GM19372 (cell line): Measurements from ENCODE around the gene CELSR3.

Source experiments
- ATAC-seq: cut with Tn5 transposase; IDR thresholded peaks from one replicate; pipeline ENCODE4 v1.9.1; 2021; ENCODE audit warnings: mild to moderate bottlenecking, low read depth, moderate library complexity; ENCODE audit not compliant: unreplicated experiment

The CELSR3 gene

DNA sequence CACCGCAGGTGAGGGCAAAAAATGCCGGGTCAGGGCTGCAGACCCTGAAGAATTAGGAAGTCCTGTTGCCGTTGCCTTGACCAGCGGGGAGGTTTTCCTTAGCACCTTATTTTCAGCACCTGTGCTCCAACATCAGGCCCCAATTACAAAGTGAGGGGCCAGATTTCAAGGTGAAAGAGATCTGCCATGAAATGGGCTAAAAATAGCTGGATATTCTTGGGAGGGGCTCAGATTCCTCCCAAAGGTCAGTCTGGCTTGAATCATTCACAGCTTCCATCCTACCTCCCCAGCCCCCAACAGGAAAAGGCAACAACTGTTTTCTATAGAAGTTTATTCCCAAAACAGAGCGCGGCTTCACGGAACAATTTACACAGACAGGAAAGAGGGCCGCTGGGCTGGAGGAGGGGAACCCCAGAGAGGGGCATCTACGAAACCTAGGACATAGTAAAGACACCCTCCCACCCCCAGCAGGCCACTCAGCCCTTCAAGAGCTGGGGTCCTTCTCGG lies 26.5 kb downstream of the CELSR3 start:
- no peak for ATAC-seq

DNA sequence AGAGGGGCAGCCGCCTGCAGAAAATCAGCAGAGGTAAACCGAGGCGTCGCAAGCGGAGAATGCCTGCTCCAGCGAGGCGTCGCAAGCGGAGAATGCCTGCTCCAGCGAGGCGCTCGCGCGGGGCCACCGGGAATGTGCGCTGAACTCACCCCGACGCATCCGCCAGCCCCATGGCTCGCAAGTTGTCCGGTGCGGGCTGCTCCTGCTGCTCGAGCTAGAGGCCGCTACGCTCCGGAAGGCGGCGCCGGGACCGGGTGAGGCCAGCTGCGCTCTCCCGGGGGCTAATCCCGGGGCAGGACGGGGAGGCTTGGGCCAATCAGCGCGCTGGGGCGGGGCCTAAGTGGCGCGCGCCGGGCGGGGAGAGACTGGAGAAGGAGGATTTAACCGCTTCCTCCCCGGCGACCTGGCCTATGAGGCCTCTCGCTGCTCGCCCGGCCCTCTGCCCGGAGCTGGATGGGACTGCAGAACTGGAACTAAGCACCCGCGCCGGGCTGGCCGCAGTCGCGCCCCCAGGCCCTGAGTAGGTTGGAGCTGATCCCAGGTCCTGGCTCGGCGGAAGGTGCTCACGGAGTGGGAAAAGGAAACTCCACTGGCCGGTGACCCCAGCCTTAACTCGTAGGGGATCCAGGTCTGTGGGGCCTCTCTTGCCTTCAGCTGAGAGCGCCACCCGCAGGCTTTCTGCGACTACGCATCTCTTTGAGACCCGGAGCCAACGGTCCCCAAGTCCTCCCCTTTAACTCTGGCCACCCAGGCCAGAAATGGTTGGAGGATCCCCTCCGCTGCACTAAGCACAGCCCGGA lies 27.3 kb downstream of the CELSR3 start, which contains the start of gene SLC26A6:
Gene SLC26A6, minus strand, starts transcription at position 240 of the 800 bp plus-strand sequence. Its CDS starts 68 bp downstream, at position 172.
- ATAC-seq: peak; percentile 88

DNA sequence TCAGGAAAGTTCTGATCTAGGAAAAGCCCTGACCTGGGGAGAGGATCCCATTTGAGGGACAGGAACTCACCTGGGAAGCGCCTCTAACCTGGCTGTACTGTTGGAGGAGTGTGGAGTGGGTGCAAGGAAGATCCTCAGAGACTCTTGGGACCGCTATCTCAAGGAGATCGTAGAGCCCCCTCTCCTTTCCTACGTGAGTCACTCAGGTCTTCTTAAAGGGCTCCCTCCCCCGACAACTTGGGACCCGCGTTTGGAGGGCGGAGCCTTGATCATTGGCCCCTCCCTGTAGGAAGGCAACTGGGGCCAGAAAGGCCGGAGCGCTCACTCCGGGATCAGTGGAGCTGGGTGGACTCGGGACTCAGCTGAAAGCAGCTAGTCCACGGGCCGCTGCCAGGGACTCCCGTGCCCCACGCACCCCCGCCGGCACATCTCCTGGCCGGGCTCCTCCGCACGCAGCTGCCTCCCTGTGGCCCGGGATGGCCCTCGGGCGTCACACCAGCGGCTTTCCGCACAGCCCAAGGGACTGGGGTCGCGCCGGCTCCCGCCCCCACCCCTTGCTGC lies 27.9 kb downstream of the CELSR3 start:
- ATAC-seq: no peak

DNA sequence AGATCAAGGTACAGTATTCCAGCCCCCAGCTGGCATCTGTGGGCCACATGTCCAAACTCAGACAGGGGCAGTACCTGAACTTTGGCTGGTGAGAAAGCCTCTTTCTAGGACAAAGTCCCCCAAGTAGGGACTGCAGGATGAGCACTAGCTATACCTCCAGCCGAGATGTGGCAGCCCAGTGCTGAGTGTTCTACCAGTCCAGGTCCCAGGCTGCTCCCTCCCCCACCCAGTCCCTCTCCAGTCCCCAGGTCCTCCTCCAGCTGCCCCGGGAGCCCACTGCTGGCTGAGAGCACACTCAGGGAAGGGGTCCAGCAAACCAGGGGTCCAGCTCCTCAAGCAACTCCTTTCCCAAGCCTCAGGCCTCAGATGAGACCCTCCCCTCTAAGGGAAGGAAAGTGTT lies 28.9 kb downstream of the CELSR3 start:
- ATAC-seq: no peak

DNA sequence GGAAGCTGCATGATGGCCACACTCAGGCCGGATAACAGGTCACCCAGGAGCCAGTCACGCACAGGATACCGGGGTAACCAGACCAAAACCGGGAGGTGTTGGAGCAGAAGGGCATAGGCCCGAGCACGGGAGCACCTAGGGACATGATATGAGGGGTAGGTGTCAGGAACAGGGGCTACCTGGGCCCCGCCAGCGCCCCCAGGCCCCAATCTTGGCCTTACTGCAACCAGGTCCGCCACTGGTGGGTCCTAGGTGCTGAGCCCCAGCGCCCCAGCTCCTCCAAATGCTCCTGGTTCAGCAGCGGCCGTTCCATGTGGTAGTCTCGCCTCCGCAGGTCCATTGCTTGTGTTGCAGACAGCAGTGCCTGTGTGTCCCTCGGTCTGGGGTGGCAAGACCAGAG lies 29.4 kb downstream of the CELSR3 start:
- ATAC-seq: no peak

- ATAC-seq: no peak
These were observed 30.9 kb downstream of the CELSR3 start for GRCh38 chr3:48631516-48632448.

DNA sequence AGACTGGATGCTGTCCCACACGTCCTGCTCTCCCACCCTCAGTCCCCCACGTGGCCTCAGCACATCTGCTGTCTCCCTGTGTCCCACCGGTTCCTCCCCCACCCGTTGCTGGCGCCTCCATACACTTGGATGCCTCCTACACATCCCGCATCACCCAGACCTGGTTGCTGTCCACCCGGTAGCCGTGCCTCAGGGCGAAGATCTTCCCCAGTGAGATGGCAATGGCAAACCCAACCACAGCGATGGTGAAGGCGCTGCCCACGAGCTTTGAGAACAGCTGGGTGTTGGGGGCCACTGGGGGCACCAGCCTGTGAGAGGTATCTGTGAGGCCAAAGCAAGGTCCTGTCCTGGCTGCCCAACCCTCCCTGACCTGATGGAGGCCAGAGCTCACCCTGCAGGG lies 31.9 kb downstream of the CELSR3 start:
- ATAC-seq: no peak

- no peak for ATAC-seq
These were observed 32.3 kb downstream of the CELSR3 start for GRCh38 chr3:48630407-48630806.

- no peak for ATAC-seq
These were observed 32.8 kb downstream of the CELSR3 start for GRCh38 chr3:48629894-48630293.

DNA sequence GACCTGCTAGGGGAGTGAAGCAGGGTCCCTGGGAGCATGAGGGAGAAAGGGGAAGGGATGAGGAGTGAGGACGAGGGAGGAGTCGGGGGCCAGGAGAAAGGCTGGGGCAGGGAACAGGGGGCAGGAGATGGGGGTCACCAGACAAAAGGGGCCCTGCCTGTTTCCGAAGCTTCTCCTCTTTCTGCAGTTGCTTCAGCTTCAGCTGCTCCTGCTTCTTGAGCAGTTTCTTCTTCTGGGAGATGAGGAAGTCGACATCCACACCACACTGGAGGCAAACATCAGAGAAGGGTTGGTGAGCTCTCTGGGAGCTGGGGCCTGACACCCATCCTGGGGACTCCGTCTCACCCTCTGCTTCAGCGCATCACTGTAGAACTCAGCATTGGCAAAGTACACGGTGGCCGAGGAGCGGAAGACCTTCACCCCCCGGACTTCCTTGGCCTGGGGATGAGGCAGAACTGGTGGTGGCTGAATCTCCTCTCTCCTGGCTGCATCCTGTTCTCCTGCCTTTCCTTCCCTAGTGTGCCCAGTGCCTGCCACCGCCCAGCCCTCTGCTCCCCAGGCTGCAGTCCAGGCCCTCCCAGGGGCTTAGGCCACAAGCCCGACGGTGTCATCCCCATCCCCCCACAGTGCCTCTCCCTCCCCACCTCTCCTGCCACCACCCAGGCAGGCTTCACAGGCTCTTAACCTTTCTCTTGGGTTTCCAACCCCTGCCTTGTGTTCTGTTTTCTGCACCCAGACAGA lies 34.2 kb downstream of the CELSR3 start:
- no peak for ATAC-seq

DNA sequence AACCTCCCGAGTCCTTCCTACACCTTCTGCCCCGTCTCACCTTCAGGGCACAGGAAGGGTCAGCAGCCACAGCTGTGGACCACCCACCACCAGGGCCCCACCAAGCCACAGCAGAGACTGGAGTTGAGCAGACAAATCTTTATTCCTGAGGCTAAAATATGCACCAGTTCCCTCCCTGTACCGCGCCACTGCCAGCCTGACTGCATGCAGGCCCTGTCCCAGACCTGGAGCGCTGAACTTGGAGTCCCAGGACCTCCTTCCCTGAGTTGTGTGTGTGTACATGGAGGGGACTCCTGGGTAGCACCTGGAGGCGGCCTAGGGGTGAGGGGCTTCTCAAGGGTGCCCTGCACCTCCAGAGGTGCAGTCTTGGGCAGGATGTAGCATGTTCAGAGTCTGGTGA lies 37.1 kb downstream of the CELSR3 start:
- ATAC-seq: no peak

DNA sequence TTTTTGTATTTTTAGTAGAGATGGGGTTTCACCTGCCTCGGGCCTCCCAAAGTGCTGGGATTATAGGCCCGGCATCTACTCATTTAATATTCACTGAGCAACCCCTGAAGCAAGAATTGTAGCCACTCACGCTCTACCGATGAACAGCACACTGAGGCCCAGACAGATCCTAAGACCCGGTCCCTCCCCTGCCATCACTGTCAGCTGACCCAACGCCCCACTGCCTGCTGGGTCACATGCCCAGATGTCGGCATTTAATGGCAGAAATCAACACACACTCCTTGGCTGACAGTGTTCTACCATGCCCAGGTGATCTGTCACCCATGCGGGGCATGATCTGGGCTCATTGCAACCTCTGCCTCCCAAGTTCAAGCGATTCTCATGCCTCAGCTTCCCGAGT lies 37.9 kb downstream of the CELSR3 start:
- no peak for ATAC-seq

DNA sequence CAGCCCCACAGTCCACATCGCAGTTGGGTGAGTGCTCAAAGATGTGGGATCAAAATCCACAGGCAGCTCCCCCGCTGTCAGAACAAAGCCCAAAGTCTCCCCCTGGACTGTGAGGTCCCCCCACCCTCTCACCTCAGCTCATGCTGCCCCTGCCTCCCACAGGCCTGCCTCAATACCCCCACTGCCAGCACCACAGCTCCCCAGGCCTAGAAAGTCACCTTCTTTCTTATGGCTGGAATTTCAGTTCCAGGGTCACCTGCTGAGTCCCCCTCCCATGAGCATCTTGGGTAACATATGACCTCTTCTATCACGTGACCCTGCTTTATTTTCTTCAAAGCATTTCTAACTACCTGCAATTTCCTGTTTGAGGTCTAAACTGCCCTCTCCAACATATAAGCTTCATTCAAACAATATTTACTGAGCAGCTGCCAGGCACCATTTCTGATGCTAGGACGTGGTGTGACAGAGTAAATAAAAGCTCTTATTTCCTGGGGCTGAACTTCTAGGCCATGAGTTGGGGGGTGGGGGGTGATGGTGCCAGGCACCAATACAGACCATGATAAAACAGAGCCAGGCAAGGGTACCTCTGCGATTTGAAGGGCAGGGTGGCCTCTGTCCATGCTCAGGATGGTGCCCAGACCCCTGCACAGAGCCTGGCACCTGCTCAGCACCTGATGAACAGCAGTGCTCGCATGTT lies 38.7 kb downstream of the CELSR3 start:
- ATAC-seq: no peak

DNA sequence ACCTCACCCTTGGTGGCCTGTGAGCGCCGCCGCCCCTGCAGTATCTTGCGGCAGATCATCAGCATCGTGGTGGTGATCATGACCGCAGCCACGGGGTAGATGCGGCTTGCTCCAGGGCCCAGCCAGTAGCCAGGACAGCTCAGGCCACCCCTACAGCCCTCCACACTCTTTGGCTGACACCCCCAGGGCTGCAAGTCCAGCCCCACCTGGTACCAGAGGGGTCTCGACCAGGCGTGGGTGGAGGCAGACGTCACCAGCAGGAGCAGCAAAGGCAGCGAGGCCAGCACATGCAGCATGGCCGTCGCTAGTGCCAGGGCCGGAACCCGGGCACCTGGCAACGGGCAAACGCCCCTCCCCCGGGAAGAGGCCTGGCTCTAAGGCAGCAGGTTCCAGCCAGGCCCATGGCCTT lies 41.2 kb downstream of the CELSR3 start, which contains the start of gene TMEM89:
Gene TMEM89, minus strand, starts transcription at position 309 of the 409 bp plus-strand sequence. Its CDS starts 13 bp downstream, at position 296.
- ATAC-seq: no peak

DNA sequence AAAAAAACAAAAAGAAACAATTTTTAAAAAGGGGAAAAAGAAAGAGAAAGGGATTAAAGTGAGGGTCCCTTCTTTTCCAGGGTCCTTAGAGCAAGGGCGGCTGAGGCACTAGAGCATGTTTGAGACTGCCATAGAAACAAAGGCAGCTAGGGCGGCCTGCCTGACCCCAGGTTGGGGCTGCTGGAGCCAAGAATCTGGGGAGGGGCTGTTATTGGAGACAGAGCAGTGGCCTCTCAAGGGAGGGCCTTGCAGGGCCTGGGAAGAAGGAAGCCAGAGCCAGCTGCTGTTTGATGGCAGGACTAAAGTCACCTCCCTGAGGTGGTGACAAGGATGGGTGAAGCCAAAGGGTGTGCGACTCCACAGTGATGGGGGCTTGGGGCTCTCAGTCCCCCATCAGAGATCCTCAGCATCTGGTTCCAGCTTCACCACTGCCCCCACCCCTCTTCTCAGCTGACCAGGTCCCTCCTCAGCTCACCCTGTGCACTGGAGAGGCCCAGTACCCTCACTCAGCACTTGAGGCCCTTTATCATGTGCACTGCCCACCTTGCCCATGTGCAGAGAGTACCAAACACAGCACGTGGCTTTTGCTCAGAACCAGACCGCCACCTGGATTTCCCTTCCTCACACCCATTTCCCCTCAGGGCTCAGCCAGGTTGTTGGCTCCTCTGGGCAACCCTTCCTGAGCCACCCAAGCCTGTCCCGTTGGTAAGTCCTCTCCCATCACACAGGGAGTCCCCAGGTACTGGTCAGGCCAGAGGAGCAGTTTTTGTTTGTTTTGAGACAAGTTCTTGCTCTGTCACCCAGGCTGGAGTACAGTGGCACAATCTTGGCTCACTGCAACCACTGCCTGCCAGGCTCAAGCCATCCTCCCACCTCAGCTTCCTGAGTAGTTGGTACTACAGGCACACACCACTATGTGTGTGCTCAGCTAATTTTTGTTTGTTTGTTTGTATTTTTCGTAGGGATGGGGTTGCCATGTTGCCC lies 42.9 kb downstream of the CELSR3 start:
- ATAC-seq: no peak

- ATAC-seq: no peak
These were observed 45.1 kb downstream of the CELSR3 start for GRCh38 chr3:48617559-48617958.

GRCh38 chr3:48614044-48614443 lies 48.6 kb downstream of the CELSR3 start:
- ATAC-seq: no peak

GRCh38 chr3:48612309-48612708 lies 50.4 kb downstream of the CELSR3 start:
- no peak for ATAC-seq
